Measurements from ENCODE around the gene FARS2. TPM values are rescaled to one million over a fixed set of nuclear protein-coding genes. Genes with fewer than 3 reads are reported as not detected.

Gene FARS2
- total and polyA plus RNA-seq, 2 donors (not counting 3 experiments of a cell fraction or from before 2014, with no cell fraction given) = 20.2 to 20.5 TPM

GRCh38 chr6:5424726-5425125 lies 163.4 kb downstream of the FARS2 start:
- ChIA-PET POLR2A (no interaction called here), CTCF (interaction anchor here (5.5 kb wide), 1 partner anchor 1123 kb away, joined by 74 read pairs; no protein-coding TSS in a partner anchor)
- Histone ChIP-seq H3K36me3 (ENCODE audit: control insufficient read depth in 2 of 2, extremely low read depth in 1 of 2, insufficient read depth in 2 of 2, low read length in 2 of 2) (no peaks in the 10 kb centered on the region), H2AFZ (ENCODE audit: low read depth, low read length) (no peak overlapping the region), H3K4me2 (ENCODE audit: insufficient read depth, low read length) (no peak overlapping the region), H3K4me1 (ENCODE audit: control insufficient read depth, extremely low read depth, insufficient read depth, low read length) (no peaks in the 10 kb centered on the region), H3K79me2 (ENCODE audit: control insufficient read depth, insufficient read depth, low read length) (no peaks in the 10 kb centered on the region), H4K20me1 (replicated peaks; ENCODE audit: control insufficient read depth, extremely low read depth, insufficient read depth, low read length) (no peaks in the 10 kb centered on the region), H3K4me3 (replicated peaks in 1 of 3; ENCODE audit: insufficient read depth in 1 of 3, low read depth in 1 of 3, low read length in 3 of 3) (no peak overlapping the region), H3K27ac (ENCODE audit: insufficient read depth, low read depth, low read length) (no peak overlapping the region), H3K9me3 (replicated peaks; ENCODE audit: control insufficient read depth, insufficient read depth, low read length) (no peaks in the 10 kb centered on the region), H3K27me3 (ENCODE audit: control insufficient read depth in 2 of 2, insufficient read depth in 2 of 2, low read length in 2 of 2) (no peaks in the 10 kb centered on the region), H3K9ac (replicated peaks; ENCODE audit: extremely low read depth, insufficient read depth, low read length) (no peak overlapping the region), H3K9me1 (replicated peaks; ENCODE audit: control insufficient read depth, extremely low read depth, insufficient read depth, low read length) (no peaks in the 10 kb centered on the region)
- intact Hi-C loops (cut with micrococcal nuclease) (loop anchor here (5.0 kb wide), 1 partner anchor 633 kb away; no protein-coding TSS in a partner anchor), dilution Hi-C loops (cut with MboI; ENCODE audit: extremely low pct_ligation_motif_present, low sequenced_read_pairs) (no loop called here)
- FAIRE-seq (no peak), DNase-seq (ENCODE audit: low read depth, low spot score) (no peak)
- no TSS peak for BruUV-seq (replicated peaks)
- TF ChIP-seq JUN (IDR thresholded peaks at IDR 0.05; ENCODE audit: borderline replicate concordance, insufficient read depth, insufficient read length, low read depth) (no peak), POLR2A (IDR thresholded peaks at IDR 0.05; ENCODE audit: low read depth, low read length) (no peak), POLR2AphosphoS5 (IDR thresholded peaks at IDR 0.05; ENCODE audit: insufficient read depth, low read depth, low read length) (no peak), MYC (IDR thresholded peaks at IDR 0.05; ENCODE audit: low read depth, low read length) (no peak), EZH2 (IDR thresholded peaks at IDR 0.05; ENCODE audit: borderline replicate concordance, low read depth, low read length, severe bottlenecking) (no peak), GATA2 (IDR thresholded peaks at IDR 0.05; ENCODE audit: insufficient read depth, insufficient read length, low read depth, low read length) (no peak)
- TF ChIP-seq, protein P1, sequence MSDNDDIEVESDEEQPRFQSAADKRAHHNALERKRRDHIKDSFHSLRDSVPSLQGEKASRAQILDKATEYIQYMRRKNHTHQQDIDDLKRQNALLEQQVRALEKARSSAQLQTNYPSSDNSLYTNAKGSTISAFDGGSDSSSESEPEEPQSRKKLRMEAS (IDR thresholded peaks at IDR 0.05; ENCODE audit: insufficient read depth, insufficient read length) = no peak

- ChIA-PET CTCF (interaction anchor here (1.4 kb wide), 1 partner anchor 281 kb away, joined by 3 read pairs; no protein-coding TSS in a partner anchor), POLR2A (no interaction called here)
- TF ChIP-seq JUN (IDR thresholded peaks at IDR 0.05; ENCODE audit: borderline replicate concordance, insufficient read depth, insufficient read length, low read depth) (no peak), POLR2A (IDR thresholded peaks at IDR 0.05; ENCODE audit: low read depth, low read length) (no peak), FOS (IDR thresholded peaks at IDR 0.05; ENCODE audit: borderline replicate concordance, insufficient read depth, low read length) (no peak), EZH2 (IDR thresholded peaks at IDR 0.05; ENCODE audit: borderline replicate concordance, low read depth, low read length, severe bottlenecking) (no peak), MYC (IDR thresholded peaks at IDR 0.05; ENCODE audit: low read depth, low read length) (no peak), POLR2AphosphoS5 (IDR thresholded peaks at IDR 0.05; ENCODE audit: insufficient read depth, low read depth, low read length) (no peak), GATA2 (IDR thresholded peaks at IDR 0.05; ENCODE audit: insufficient read depth, insufficient read length, low read depth, low read length) (no peak)
- TF ChIP-seq, protein P2, sequence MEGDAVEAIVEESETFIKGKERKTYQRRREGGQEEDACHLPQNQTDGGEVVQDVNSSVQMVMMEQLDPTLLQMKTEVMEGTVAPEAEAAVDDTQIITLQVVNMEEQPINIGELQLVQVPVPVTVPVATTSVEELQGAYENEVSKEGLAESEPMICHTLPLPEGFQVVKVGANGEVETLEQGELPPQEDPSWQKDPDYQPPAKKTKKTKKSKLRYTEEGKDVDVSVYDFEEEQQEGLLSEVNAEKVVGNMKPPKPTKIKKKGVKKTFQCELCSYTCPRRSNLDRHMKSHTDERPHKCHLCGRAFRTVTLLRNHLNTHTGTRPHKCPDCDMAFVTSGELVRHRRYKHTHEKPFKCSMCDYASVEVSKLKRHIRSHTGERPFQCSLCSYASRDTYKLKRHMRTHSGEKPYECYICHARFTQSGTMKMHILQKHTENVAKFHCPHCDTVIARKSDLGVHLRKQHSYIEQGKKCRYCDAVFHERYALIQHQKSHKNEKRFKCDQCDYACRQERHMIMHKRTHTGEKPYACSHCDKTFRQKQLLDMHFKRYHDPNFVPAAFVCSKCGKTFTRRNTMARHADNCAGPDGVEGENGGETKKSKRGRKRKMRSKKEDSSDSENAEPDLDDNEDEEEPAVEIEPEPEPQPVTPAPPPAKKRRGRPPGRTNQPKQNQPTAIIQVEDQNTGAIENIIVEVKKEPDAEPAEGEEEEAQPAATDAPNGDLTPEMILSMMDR (IDR thresholded peaks at IDR 0.05; ENCODE audit: extremely low read depth in 1 of 2, insufficient read depth in 1 of 2, low read depth in 1 of 2, low read length in 2 of 2) = no peak
- TF ChIP-seq, protein P1 (IDR thresholded peaks at IDR 0.05; ENCODE audit: insufficient read depth, insufficient read length) = no peak
- intact Hi-C loops (cut with micrococcal nuclease) (no loop called here), dilution Hi-C loops (cut with MboI; ENCODE audit: extremely low pct_ligation_motif_present, low sequenced_read_pairs) (no loop called here)
- no peaks in the 10 kb centered on the region for H4K20me1 ChIP-seq (replicated peaks; ENCODE audit: control insufficient read depth, extremely low read depth, insufficient read depth, low read length)
- H3K9ac ChIP-seq (replicated peaks; ENCODE audit: extremely low read depth, insufficient read depth, low read length) = no peak overlapping the region
- H3K9me3 ChIP-seq (replicated peaks; ENCODE audit: control insufficient read depth, insufficient read depth, low read length) = no peaks in the 10 kb centered on the region
- FAIRE-seq (no peak), DNase-seq (ENCODE audit: low read depth, low spot score) (no peak)
- no peaks in the 10 kb centered on the region for H3K9me1 ChIP-seq (replicated peaks; ENCODE audit: control insufficient read depth, extremely low read depth, insufficient read depth, low read length)
- no peak overlapping the region for H3K27ac ChIP-seq (ENCODE audit: insufficient read depth, low read depth, low read length)
- no peak overlapping the region for H3K4me3 ChIP-seq (replicated peaks in 1 of 3; ENCODE audit: insufficient read depth in 1 of 3, low read depth in 1 of 3, low read length in 3 of 3)
- no peaks in the 10 kb centered on the region for H3K4me1 ChIP-seq (ENCODE audit: control insufficient read depth, extremely low read depth, insufficient read depth, low read length)
- no peaks in the 10 kb centered on the region for H3K27me3 ChIP-seq (ENCODE audit: control insufficient read depth in 2 of 2, insufficient read depth in 2 of 2, low read length in 2 of 2)
- H3K36me3 ChIP-seq (ENCODE audit: control insufficient read depth in 2 of 2, extremely low read depth in 1 of 2, insufficient read depth in 2 of 2, low read length in 2 of 2) = no peaks in the 10 kb centered on the region
- no TSS peak for BruUV-seq (replicated peaks)
- H3K79me2 ChIP-seq (ENCODE audit: control insufficient read depth, insufficient read depth, low read length) = no peaks in the 10 kb centered on the region
- no peak overlapping the region for H2AFZ ChIP-seq (ENCODE audit: low read depth, low read length)
- no peak overlapping the region for H3K4me2 ChIP-seq (ENCODE audit: insufficient read depth, low read length)
Observed at GRCh38 chr6:5425267-5425666, 164.0 kb downstream of the FARS2 start.
